Hepatocyte (in vitro differentiated cells): ENCODE results near the gene C1QTNF9B.

Source experiments
- CTCF ChIP-seq: fragments of 200-600 bp; sonication (generic); IDR thresholded peaks from 2 replicates; pipeline ENCODE4 v1.5.1; 2016; ENCODE audit warnings: antibody characterized with exemption, mild to moderate bottlenecking; ENCODE audit not compliant: poor library complexity
- EZH2 ChIP-seq: fragments of 200-600 bp; sonication (generic); IDR thresholded peaks from 2 replicates; pipeline ENCODE4 v1.6.1; 2016; ENCODE audit warnings: antibody characterized with exemption, mild to moderate bottlenecking, borderline replicate concordance

- no peak for TF ChIP-seq CTCF
- TF ChIP-seq EZH2, result no peak
Observed at GRCh38 chr13:23852351-23852750, 45.0 kb downstream of the C1QTNF9B start.
